Measurements from ENCODE around the gene KRTAP5-3. TPM values are rescaled to one million over a fixed set of nuclear protein-coding genes. Genes with fewer than 3 reads are reported as not detected.
"Not testable (repeated sequence)": the region's sequence is repeated elsewhere in the genome, so short reads cannot be mapped to it uniquely, and the experiment has no call there.

KRTAP5-3 gene
- total RNA-seq, 1 experiment from 2014 or later = not detected

GRCh38 chr11:1604711-1605110, 3.6 kb downstream of the KRTAP5-3 start:
- Histone ChIP-seq H2AFZ (no peak overlapping the region), H3K27me3 (ENCODE audit: insufficient read depth, low read depth) (peaks cover 48% of the 10 kb centered on the region), H3K27ac (no peak overlapping the region), H3K9me3 (ENCODE audit: insufficient read depth, low read depth) (no peaks in the 10 kb centered on the region), H3K36me3 (ENCODE audit: low read depth) (no peaks in the 10 kb centered on the region), H3K4me1 (replicated peaks; ENCODE audit: insufficient read depth) (no peaks in the 10 kb centered on the region), H3K4me3 (no peak overlapping the region), H3K79me2 (ENCODE audit: low read depth) (no peaks in the 10 kb centered on the region), H3F3A (ENCODE audit: insufficient read depth, low read depth) (no peaks in the 10 kb centered on the region), H3K9me2 (ENCODE audit: insufficient read depth) (no peaks in the 10 kb centered on the region), H3K4me2 (no peak overlapping the region), H4K20me1 (ENCODE audit: insufficient read depth) (no peaks in the 10 kb centered on the region)
- no TSS peak for BruUV-seq (replicated peaks)
- TF ChIP-seq CTCF (conservative IDR thresholded peaks at IDR 0.05) = no peak
- intact Hi-C loops (cut with micrococcal nuclease; ENCODE audit: unreplicated experiment) = no loop called here
- CTCF ChIA-PET = no interaction called here
- POLR2A ChIA-PET (ENCODE audit: unreplicated experiment) = no interaction called here
- DNase-seq = no peak

DNA sequence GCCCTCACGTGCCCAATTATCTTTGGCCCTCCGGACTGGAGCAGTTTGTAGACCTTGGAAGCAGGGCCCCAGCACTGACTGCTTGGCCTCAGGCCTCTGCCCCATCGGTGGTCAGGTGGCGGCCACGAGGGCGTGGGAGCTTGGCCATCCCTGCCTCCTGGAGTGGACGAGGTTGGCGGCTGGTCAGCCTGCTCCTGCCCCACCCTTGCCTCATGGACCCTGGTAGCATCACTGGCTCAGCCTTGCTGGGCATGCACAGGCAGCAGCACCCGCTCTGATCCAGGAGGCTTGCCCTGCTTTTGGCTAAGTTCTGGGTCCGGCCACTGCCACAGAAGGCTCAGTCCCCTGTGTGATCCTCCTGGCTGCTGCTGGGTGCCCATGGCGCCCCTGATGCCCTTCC, 4.1 kb downstream of the KRTAP5-3 start:
- ChIA-PET CTCF (no interaction called here), POLR2A (ENCODE audit: unreplicated experiment) (no interaction called here)
- Histone ChIP-seq H3F3A (ENCODE audit: insufficient read depth, low read depth) (no peaks in the 10 kb centered on the region), H3K36me3 (ENCODE audit: low read depth) (no peaks in the 10 kb centered on the region), H3K4me3 (no peak overlapping the region), H4K20me1 (ENCODE audit: insufficient read depth) (no peaks in the 10 kb centered on the region), H3K9me2 (ENCODE audit: insufficient read depth) (no peaks in the 10 kb centered on the region), H3K27ac (no peak overlapping the region), H3K4me1 (replicated peaks; ENCODE audit: insufficient read depth) (no peaks in the 10 kb centered on the region), H2AFZ (no peak overlapping the region), H3K27me3 (ENCODE audit: insufficient read depth, low read depth) (peaks cover 48% of the 10 kb centered on the region), H3K79me2 (ENCODE audit: low read depth) (no peaks in the 10 kb centered on the region), H3K4me2 (no peak overlapping the region), H3K9me3 (ENCODE audit: insufficient read depth, low read depth) (no peaks in the 10 kb centered on the region)
- TF ChIP-seq EZH2 (IDR thresholded peaks at IDR 0.05; ENCODE audit: low read depth) = no peak
- no peak for TF ChIP-seq CTCF (conservative IDR thresholded peaks at IDR 0.05)
- intact Hi-C loops (cut with micrococcal nuclease; ENCODE audit: unreplicated experiment) = no loop called here
- no peak for DNase-seq
- no TSS peak for BruUV-seq (replicated peaks)

DNA sequence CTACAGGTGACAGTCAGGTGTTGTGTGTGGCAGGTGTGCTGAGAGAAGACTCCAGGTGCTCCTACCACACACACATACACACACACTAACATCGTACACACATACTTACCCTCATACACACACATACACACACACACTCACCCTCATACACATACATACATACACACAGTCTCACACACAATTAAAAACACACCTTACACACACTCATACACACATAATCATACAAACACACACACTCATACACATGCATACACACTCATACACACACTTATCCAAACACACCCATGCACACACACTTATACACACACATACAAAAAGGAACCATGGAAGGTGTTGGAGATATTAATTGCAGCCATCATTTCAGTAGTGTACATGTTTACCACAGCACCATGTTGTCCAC, 4.6 kb downstream of the KRTAP5-3 start:
- BruUV-seq (replicated peaks) = no TSS peak
- DNase-seq = no peak
- no peaks in the 10 kb centered on the region for H3K4me1 ChIP-seq (replicated peaks; ENCODE audit: insufficient read depth)
- intact Hi-C loops (cut with micrococcal nuclease; ENCODE audit: unreplicated experiment) = no loop called here
- no peaks in the 10 kb centered on the region for H3K79me2 ChIP-seq (ENCODE audit: low read depth)
- no peaks in the 10 kb centered on the region for H4K20me1 ChIP-seq (ENCODE audit: insufficient read depth)
- TF ChIP-seq EZH2 (IDR thresholded peaks at IDR 0.05; ENCODE audit: low read depth) (no peak), CTCF (conservative IDR thresholded peaks at IDR 0.05) (no peak)
- ChIA-PET CTCF (no interaction called here), POLR2A (ENCODE audit: unreplicated experiment) (no interaction called here)
- H3K9me3 ChIP-seq (ENCODE audit: insufficient read depth, low read depth) = no peaks in the 10 kb centered on the region
- no peak overlapping the region for H3K27ac ChIP-seq
- H3K4me2 ChIP-seq = no peak overlapping the region
- H3K27me3 ChIP-seq (ENCODE audit: insufficient read depth, low read depth) = peaks cover 48% of the 10 kb centered on the region
- H3K9me2 ChIP-seq (ENCODE audit: insufficient read depth) = no peaks in the 10 kb centered on the region
- no peaks in the 10 kb centered on the region for H3F3A ChIP-seq (ENCODE audit: insufficient read depth, low read depth)
- H3K4me3 ChIP-seq = no peak overlapping the region
- no peak overlapping the region for H2AFZ ChIP-seq
- no peaks in the 10 kb centered on the region for H3K36me3 ChIP-seq (ENCODE audit: low read depth)

DNA sequence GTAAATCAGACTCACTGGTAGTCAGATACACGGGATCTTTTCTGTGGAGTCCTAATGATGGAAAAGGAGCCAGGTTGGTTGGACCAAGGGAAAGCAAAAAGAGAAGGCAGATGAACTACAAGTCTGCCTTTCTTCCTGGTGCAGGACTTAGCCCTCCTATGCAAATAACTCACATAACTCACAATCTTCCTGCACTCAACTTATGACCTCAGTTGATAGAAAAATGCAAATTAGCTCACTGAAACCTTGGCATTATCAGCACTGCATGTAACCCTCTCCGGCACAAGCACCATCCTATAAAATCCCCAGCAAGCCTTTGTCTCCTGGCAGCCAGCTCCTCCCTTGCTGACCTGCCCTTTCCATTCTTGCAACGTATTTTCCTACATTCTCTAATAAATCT, 6.6 kb downstream of the KRTAP5-3 start:
- H4K20me1 ChIP-seq (ENCODE audit: insufficient read depth); intact Hi-C loops (cut with micrococcal nuclease; ENCODE audit: unreplicated experiment); BruUV-seq (replicated peaks); H3K4me3 ChIP-seq; CTCF ChIA-PET; H3K36me3 ChIP-seq (ENCODE audit: low read depth); DNase-seq; H3K9me3 ChIP-seq (ENCODE audit: insufficient read depth, low read depth); H3F3A ChIP-seq (ENCODE audit: insufficient read depth, low read depth); H3K4me2 ChIP-seq; POLR2A ChIA-PET (ENCODE audit: unreplicated experiment); H3K4me1 ChIP-seq (replicated peaks; ENCODE audit: insufficient read depth); H3K27ac ChIP-seq; H2AFZ ChIP-seq; H3K9me2 ChIP-seq (ENCODE audit: insufficient read depth); H3K79me2 ChIP-seq (ENCODE audit: low read depth): not testable (repeated sequence)
- peaks cover 37% of the 10 kb centered on the region for H3K27me3 ChIP-seq (ENCODE audit: insufficient read depth, low read depth)

All from PC-9 (cell line).